ENCODE data around the gene CACTIN.

The CACTIN gene

GRCh38 chr19:3563709-3564524 lies 62.7 kb downstream of the CACTIN start:
- TF ChIP-seq TEAD4 (IDR thresholded peaks at IDR 0.05) = no peak
- no peak for TF ChIP-seq ZBTB7A (IDR thresholded peaks at IDR 0.05; ENCODE audit: low read depth)
- no peak for TF ChIP-seq REST (IDR thresholded peaks at IDR 0.05; ENCODE audit: low read depth)
- no peak for TF ChIP-seq EGR1 (IDR thresholded peaks at IDR 0.05)
- no peak for TF ChIP-seq RAD21 (IDR thresholded peaks at IDR 0.05; ENCODE audit: low read depth)
- TF ChIP-seq USF1 (IDR thresholded peaks at IDR 0.05) = no peak
- TF ChIP-seq EP300 (IDR thresholded peaks at IDR 0.05; ENCODE audit: borderline replicate concordance) = no peak
- TF ChIP-seq TAF1 (IDR thresholded peaks at IDR 0.05; ENCODE audit: low read depth) = no peak

Data from Ishikawa (cell line).